AG08396 (cell line): ENCODE data around the gene ACE.

Source experiments
- DNase-seq: peaks from one replicate; pipeline ENCODE4 v3.0.0; 2012; ENCODE audit warnings: low spot score, mixed read lengths

ACE gene

DNA sequence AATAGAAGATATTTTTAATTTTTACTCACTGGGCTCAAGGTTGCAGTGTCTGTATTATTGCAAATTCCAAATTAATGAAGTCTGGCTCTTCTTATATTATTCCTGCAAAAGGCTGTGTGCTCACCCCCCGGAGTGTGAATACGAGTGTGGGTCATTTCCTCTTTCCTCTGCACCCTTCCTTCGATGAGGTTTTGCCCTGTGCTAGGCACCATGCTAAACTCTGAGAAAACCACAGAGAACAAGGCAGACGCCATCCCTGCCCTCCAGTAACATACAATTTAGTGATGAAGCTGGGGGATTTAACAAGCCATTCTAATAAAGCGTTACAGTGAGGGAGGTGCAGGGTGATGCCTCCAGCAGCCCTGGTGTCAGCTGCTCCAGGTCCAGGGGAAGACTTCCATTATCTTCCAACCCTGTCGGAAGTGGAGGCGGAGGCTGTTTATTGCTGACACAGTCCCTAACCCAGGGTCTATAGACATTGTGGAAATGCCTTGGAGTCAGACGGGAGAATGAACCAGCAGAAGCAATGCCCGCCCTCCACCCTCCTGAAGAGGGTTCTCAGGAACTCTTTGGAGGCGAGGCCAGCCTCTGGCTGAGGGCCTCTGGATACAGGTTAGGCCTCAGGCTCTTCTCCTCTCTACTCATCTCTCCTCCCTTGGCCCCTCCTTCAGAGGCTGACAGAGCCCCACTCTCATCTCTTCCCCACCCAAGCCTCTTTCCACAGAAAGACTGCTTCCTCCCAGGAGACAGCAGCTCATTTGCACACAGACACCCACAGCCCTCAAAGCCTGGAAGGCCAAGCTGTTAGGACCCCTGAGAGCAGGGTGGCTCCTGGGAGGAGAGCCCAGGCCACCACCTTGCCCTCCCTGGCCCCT, 2.0 kb upstream of the ACE start:
- DNase-seq: no peak

DNA sequence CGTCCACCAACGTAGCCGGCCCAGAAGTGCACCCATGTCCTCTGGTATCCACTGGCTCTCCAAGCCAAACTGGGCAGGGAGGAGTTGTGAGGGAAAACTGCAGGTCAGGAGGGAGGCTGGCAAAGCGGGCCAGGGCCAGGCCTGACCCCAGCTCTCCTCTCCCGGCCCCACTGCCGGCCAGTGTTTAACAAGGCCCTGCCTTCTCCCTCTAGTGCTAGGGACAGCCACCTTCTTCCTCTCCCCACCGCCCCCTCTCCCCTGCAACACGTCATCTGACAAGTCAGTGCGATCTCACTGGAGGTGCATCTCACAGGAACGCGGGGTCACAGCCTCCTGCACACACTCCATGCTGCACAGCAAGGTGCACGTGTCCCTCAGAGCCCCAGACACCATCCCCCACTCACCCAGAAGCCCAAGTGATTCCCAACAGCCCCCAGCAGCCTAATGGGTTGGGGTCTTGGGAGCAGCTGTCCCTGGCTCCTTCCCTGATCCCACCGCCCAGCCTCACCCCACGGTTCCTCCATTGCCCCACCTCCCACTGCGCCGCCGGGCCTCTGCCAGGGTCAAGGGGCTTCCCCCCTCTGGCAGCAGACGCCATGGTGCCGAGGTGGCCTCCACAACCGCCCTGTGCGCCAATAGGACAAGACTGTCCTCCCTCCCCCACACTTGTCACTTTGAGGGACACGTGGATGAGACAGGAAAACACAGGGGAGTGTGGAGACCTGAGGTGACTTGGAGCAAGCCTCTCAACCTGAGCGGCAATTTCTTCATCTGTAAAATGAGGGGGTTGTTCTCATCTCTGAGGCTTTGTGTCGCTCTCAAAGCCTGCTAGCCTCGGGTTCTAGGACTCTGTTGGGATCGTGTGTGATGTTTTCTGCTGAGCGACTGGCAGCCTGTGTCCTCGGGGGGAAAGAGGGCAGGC, 1.1 kb upstream of the ACE start:
- DNase-seq: no peak

DNA sequence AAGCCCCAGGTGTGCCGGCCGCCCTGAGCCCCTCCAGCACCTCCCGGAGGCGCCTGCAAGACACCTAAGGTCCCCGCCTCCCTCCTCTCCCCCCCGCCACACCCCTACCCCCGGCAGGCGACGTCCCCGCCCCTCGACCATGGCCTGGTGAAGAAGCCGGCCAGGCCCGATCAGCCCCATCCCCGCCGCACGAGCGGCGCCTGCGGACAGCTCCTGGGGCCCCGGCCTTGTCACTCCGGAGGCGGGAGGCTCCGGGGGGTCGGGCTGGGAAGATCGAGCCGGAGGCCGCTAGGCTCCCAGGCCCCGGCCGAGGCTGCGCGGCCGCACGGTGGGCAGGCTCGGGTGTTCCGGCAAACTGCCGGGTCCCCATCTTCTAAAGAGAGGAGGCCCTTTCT, 405 bp upstream of the ACE start:
- DNase-seq: peak; percentile 51

DNA sequence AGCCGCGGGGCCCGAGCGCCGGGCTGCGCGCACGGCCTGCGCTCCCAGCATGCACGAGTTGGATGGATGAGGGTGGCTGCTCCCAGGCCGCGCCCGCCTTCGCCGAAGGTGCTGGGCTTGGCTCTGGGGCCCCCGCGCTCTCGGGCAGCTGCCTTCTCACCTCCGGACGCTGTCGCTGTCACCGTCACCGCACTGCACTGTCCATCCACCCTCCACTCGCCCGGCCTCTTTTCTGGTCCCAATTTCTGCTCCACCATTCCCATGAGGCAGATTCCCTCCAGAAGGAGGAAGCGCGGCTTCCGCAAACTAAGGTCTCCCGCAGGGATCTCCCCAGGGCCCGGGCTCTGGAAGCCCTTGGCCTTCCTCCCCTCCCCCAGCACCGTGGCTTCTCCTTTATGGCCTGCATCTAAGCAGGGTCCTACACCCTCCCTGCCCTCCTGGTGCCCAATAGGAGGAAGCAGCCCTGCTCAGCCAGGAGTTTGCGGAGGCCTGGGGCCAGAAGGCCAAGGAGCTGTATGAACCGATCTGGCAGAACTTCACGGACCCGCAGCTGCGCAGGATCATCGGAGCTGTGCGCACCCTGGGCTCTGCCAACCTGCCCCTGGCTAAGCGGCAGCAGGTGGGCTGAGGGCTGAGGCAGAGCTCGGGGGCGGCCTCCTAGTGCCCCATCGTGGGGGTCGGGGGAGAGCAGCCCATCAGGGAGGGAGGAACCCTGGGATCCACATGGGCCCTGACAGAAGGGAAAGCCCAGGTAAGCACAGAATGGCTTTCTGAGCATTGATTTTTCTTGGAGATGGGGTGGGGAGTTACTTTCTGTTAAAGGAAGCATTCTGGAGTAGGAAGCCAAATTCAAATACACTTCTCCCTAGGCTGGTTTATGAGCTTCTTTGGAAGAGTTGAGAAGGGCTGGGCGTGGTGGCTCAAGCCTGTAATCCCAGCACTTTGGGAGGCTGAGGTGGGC, 899 bp downstream of the ACE start:
- peak; percentile 39 for DNase-seq

DNA sequence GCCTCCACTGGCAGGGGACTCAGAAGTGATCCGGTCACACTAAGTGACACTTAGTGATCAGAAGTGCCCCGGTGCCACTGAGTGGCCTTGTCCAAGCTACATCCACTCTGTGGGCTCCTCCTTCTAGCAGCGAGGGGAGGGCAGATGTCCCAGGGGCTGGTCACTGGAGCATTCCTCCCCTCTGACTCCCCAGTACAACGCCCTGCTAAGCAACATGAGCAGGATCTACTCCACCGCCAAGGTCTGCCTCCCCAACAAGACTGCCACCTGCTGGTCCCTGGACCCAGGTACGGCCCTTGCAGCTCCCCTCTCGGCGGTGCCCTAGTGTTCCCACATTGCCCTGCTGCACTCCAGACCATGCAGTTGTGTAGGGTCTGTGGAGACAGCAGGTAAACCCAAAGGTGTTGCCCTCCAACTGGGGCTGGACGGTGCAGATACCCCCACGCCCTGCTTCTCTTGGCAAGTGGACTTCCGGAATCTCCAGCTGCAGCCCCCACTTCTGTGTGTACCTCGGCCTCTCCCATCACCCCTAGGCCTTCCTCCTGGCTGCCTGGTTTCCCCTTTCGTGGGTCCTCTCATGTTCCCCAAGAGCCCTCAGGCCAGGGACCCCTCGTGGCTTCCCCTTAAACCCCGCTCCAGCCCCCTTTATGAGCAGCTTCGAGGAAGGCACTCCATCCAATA, 2.1 kb downstream of the ACE start:
- DNase-seq: peak; percentile 99

DNA sequence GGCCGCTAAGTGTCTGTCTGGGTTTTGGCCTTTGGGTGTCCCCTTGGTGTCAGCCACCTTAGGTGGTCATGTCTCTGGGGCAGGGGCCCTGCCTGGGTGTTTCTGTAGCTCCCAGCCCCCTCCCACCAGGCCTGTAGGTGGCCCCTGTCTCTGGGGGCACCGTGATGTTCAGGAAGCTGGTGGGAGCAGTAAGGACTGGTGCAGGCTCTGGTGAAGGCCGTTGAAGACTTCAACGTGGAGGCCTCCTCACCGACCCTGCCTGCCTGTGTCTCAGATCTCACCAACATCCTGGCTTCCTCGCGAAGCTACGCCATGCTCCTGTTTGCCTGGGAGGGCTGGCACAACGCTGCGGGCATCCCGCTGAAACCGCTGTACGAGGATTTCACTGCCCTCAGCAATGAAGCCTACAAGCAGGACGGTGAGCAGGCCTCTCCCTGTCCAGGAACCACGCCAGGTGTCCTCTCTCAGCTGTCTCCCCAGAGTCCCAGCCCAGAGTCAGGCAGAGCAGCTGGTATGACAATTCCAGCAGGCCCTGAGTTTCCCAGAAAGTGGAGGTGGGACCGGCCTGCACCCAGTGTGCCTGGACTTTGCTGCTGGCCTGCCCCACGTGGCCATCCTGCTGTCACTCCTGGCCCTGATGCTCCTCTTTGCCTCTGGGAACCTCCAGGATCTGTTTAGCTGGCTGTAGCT, 2.8 kb downstream of the ACE start:
- DNase-seq: no peak

DNA sequence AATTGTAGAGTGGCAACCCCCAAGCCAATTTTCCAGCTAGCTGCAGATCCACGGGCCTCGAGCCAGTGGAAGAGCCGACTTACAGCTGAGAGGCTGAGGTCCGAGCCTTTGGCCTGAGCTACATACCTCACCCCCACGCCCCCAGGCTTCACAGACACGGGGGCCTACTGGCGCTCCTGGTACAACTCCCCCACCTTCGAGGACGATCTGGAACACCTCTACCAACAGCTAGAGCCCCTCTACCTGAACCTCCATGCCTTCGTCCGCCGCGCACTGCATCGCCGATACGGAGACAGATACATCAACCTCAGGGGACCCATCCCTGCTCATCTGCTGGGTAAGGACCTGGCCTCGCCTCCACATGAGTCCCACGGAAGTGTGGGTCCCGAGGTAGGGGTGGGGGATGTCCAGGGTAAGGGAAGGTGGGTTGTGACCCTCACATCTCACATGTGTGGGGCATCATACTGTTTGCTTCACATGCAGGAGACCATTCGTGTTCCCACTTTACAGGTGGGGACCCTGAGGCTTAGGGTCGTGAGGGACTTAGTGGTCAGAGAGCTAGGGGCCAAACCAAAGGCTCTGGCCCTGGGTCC, 3.4 kb downstream of the ACE start:
- DNase-seq: no peak

DNA sequence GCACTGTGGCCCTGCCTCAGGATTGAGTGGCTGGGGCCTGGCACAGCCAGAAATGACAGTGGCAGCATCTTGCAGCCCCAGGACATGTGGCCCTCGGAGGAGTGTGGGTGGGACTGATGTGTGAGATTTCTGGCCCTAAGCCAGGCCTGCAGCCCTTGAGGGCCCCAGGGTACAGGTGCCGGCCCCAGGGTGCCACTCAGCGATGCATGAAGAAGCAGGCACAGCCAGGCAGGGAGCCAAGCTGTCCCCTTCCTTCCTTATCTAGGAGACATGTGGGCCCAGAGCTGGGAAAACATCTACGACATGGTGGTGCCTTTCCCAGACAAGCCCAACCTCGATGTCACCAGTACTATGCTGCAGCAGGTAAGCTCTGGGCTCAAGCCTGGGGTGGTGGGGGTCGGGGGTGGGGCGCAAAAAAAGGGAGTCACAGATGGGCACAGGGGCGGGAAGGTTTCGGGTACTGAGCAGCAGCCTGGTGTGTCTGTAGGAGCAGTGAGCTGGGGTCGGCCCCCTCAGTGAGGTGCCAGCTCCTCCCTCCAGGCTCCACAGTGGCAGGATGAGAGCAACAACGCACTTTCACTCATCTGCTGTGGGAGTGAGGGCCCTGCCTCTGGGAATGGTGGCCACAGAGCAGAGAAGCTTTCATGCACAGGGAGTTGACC, 4.1 kb downstream of the ACE start:
- DNase-seq: no peak

DNA sequence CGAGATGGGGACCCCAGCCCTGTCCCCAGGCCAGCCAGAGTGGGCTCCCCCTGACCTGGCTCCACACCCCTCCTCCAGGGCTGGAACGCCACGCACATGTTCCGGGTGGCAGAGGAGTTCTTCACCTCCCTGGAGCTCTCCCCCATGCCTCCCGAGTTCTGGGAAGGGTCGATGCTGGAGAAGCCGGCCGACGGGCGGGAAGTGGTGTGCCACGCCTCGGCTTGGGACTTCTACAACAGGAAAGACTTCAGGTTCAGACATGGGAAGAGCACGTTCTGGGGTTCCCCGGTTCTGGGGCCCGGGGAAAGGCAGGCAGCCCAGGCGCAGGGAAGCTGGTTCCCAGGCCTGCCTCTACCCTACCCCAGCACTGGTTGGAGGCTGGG, 4.6 kb downstream of the ACE start:
- no peak for DNase-seq

DNA sequence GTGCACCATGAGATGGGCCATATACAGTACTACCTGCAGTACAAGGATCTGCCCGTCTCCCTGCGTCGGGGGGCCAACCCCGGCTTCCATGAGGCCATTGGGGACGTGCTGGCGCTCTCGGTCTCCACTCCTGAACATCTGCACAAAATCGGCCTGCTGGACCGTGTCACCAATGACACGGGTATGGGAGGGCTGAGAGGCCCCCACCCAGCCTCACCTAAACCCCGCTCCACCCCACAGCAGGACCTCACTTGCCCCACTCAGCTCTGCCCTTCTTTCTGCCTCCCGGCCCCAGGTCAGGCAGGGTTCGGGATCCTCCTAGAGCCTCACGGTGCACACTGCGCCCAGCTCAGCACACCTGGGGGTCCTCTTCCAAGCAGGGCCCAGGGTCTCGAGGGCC, 5.6 kb downstream of the ACE start:
- no peak for DNase-seq

DNA sequence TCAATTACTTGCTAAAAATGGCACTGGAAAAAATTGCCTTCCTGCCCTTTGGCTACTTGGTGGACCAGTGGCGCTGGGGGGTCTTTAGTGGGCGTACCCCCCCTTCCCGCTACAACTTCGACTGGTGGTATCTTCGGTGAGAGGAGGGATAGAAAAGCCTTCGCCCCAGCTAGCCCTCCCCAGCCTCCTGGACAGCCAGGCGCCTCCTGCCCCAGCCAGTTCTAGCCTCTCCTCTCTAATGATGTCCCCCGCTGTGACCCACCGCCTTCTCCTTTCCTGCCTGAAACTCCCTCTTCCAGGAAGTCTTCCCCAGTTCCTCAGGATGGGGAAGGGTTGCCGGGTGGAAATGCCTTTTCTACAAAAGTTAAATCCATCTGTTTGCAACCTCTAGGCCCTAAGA, 6.2 kb downstream of the ACE start:
- no peak for DNase-seq

DNA sequence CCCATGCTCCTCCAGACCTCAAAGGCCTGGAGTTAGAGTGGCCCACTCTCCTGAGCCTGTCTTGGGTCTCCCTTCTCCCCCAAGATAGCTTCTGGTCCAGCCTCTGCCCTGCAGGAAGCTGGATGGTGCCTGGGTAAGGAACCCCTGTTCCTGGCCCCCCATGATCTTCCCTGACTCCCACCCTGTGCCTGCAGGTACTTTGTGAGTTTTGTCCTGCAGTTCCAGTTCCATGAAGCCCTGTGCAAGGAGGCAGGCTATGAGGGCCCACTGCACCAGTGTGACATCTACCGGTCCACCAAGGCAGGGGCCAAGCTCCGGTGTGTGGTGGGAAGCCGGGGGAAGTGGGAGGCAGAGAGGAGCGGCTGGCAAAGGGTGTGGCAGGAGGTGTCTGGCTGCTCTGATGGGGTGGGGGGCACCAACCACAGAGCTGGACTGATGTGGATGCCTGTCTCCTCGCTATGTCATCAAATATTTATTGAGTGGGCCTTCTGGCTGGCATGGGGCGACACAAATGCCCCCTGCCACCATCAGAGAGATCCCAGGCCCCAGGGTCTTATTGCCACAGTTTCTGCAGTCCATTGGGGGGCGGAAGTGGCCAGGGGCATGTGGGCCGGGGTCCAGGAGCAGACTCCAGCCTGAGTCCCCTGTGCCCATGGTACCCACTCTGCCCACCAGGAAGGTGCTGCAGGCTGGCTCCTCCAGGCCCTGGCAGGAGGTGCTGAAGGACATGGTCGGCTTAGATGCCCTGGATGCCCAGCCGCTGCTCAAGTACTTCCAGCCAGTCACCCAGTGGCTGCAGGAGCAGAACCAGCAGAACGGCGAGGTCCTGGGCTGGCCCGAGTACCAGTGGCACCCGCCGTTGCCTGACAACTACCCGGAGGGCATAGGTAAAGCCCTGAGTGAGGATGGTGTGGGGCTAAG, 7.1 kb downstream of the ACE start:
- no peak for DNase-seq

DNA sequence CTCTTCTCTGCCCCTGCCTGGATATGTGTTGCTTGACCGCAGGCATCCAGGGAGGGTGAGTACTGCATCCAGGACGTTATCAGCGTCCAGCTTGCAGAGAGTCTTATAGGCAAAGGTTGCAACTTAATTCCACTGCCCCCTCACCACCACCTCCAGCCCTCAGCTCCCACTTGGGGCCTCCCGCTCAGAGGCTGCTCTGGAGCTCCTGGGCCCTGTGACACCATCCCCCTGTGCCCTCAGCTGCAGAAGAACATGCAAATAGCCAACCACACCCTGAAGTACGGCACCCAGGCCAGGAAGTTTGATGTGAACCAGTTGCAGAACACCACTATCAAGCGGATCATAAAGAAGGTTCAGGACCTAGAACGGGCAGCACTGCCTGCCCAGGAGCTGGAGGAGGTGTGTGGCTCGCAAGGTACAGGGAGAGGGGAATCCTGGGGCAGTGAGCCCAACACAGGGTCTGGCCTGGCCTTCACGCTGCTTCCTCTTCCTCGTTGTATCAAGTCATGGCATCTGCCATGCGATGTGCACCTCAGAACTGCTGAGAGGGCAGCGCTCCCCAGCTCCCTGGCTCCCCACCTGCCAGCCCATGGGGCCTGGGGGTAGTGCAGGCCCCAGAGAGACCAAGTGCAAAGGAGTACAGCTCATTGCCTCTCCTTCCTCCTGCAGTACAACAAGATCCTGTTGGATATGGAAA, 9.6 kb downstream of the ACE start:
- DNase-seq: no peak

DNA sequence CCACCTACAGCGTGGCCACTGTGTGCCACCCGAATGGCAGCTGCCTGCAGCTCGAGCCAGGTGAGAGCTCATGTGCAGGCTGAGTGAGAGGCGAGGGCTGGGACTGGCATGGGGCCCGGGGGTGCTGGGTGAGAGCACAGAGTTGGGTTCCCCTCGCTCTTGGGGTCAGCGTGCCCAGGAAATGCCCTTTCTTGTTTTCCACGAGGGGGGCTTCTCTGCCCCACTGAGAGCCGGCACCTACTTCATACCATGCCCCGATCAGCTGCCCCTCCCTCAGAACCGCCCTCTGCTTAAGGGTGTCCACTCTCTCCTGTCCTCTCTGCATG, 10.1 kb downstream of the ACE start:
- DNase-seq: no peak

DNA sequence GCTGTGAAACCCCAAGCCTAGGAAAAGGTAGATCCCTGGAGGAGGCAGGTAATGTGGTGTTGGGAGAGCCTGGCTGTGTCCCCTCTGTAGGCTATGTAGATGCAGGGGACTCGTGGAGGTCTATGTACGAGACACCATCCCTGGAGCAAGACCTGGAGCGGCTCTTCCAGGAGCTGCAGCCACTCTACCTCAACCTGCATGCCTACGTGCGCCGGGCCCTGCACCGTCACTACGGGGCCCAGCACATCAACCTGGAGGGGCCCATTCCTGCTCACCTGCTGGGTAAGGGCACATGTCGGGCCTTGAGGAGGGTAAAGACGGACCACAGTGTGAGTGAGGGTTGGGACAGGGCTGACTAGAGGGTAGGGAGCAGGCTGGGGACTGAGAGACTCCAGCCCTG, 12.0 kb downstream of the ACE start:
- DNase-seq: no peak

DNA sequence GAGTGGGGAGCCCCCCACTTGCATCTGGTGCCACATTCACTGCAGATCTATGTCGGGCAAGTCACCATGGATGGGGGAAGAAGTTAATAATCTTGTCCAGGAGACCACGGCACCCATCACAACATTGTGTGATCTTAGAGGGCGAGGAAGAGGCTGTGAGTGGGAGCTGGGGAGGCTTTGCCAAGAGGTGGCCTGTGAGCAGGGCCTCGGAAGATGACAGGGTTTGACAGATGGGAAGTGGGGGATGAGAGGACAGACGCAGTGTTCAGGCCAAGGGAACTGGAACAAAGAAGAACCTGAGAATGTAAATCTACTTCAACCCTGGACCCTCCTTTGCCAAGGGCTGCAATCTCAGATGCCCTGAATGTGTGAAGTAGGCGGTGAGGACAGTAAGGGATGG, 12.4 kb downstream of the ACE start:
- DNase-seq: no peak

DNA sequence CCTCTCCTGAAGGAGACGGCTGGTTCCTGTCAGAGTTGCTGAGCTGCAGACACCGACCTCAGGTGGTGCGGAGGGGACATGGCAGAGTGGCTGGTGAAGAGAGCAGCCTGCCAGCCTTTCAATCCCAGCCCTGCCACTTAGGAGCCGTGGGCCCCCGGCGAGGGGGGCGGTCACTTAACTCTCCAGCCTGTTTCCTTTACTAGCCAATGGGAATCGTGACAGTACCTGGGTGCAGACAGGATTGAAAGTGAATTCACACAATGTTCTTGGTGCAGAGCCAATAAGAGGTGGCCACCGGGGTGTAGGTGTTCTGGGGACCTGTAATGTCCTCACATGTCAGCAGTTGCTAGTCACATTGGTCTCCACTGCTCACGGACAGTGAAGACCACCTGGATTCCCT, 13.5 kb downstream of the ACE start:
- no peak for DNase-seq

DNA sequence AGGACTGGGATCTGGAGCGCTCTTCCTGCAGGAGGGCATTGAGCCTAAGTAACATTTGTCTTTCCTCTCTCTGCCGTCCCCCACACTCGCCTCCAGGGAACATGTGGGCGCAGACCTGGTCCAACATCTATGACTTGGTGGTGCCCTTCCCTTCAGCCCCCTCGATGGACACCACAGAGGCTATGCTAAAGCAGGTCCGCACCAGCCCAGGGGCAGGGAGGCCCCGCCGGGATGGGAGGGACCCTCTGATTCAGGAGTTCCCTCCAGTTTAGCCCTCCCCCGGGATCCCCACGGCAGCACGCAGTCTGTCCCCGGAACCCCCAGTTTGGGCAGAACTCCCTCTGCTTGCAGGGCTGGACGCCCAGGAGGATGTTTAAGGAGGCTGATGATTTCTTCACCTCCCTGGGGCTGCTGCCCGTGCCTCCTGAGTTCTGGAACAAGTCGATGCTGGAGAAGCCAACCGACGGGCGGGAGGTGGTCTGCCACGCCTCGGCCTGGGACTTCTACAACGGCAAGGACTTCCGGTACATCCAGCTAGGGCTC, 14.1 kb downstream of the ACE start:
- DNase-seq: no peak
